Measurements from ENCODE around the gene GPR35.
A peak's percentile ranks its signal among the peaks of the same experiment; 100 is the strongest.

GPR35 gene, protein sequence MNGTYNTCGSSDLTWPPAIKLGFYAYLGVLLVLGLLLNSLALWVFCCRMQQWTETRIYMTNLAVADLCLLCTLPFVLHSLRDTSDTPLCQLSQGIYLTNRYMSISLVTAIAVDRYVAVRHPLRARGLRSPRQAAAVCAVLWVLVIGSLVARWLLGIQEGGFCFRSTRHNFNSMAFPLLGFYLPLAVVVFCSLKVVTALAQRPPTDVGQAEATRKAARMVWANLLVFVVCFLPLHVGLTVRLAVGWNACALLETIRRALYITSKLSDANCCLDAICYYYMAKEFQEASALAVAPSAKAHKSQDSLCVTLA

DNA sequence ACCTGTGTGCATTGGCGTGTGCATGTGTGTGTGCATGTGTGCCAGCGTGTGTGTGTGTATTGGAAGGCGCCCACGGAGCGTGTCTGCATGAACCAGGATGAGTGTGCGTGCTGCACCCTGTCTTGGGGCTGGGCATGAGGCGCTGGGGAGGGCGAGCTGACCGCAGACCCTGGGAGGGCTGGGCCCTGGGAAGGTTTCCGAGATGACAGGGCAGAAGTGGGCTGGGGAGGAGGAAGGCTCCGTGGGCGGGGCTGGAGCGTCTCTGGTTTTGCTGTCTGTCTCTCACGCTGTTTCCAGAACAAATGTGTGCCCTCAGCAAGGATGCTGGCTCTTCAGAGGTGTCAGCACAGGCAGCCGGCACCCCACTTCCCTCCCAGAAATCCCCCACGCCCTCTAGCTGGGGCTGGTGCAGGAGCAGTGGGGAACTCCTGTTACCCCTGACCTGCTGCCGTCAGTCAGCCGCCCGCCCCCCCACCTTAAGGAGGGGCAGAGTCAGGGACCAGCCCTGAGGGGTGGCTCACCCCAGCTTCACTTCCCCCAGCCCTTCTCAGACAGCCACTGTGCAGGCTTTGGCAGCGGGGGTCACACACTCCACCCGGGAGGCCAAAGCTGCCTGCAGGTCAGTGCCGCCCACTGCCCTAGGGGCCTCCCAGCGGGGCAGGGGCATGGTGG is at the start of gene GPR35:
TSS of gene GPR35 (plus strand) at position 531 of the 672 bp plus-strand sequence. CDS start 4,473 bp downstream, outside the sequence.
- peak; percentile 29 to 30 for DNase-seq (ENCODE audit: low read depth in 2 of 2)

DNA sequence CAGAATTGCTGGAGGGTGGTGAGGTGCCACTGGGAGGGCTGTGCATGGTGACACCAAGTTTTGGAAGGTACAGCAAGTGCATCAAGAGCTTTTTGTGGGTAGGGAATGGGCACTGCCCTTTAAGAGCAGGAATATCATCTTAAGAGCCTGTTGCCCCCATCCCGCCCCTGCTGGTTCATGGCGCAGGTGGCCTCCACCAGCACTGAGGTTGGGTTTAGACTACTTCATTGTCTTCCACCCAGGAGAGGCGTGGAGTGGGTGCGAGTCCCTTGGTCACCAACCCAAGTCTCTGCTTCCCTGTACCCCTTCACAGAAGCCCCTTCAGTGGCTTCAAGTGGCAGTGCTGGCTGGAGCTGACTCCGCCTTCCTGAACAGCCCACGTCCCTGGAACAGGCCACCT is 49.2 kb upstream of the GPR35 start:
- no peak for DNase-seq (ENCODE audit: low read depth in 2 of 2)

DNA sequence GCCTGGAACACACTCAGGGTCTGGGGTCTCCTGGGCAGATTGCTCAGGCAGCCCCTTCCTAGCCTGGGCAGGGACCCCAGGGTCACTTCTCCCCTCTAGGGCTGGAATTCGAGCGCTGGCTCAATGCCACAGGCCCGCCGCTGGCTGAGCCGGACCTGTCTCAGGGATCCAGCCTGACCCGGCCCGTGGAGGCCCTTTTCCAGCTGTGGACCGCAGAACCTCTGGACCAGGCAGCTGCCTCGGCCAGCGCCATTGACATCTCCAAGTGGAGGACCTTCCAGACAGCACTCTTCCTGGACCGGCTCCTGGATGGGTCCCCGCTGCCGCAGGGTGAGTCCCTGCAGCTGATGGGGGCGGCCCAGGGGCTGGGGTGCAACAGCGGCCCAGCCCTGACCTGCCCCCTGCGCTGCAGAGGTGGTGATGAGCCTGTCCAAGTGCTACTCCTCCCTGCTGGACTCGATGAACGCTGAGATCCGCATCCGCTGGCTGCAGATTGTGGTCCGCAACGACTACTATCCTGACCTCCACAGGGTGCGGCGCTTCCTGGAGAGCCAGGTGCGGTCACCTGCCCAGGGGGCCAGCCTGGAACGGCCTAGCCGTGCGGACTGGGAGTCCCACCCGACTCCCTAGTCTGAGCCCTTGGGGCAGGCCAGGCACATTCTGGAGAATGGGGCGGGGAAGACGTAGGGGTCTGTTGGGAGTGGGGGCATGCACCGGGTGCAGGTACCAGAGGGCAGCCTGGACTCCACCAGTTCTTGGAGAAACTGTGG is 48.7 kb upstream of the GPR35 start:
- no peak for DNase-seq (ENCODE audit: low read depth in 2 of 2)

DNA sequence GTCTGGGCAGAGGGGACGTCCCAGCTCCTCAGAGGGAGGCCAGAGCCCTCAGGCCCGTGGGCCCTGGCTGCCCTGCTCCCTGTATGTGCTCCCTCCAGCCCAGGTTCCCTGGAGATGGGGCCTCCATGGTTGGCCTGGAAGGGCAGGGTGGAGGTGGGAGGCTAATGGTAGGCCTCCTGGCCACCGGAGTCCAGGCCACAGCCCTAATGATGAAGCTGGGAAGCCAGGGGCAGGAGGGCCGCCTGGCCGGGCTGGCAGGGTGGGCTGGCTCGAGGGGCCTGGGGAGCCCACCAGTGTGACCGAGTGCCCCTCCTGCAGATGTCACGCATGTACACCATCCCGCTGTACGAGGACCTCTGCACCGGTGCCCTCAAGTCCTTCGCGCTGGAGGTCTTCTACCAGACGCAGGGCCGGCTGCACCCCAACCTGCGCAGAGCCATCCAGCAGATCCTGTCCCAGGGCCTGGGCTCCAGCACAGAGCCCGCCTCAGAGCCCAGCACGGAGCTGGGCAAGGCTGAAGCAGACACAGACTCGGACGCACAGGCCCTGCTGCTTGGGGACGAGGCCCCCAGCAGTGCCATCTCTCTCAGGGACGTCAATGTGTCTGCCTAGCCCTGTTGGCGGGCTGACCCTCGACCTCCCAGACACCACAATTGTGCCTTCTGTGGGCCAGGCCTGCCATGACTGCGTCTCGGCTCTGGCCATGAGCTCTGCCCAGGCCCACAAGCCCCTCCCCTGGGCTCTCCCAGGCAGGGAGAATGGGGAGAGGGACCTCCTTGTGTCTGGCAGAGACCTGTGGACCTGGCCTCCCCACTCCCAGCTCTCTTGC is 47.8 kb upstream of the GPR35 start:
- DNase-seq (ENCODE audit: low read depth in 2 of 2), result no peak

DNA sequence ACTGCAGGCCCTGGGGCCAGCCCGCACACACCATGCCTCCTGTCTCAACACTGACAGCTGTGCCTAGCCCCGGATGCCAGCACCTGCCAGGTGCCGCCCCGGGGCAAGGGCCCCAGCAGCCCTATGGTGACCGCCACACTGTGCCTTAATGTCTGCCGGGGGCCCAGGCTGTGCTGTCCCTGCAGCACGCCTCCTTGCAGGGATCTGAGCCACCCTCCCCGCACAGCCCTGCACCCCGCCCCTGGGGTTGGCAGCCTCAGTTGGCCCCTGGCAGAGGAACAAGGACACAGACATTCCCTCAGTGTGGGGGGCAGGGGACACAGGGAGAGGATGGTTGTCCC is 47.2 kb upstream of the GPR35 start:
- DNase-seq (ENCODE audit: low read depth in 2 of 2), result no peak

DNA sequence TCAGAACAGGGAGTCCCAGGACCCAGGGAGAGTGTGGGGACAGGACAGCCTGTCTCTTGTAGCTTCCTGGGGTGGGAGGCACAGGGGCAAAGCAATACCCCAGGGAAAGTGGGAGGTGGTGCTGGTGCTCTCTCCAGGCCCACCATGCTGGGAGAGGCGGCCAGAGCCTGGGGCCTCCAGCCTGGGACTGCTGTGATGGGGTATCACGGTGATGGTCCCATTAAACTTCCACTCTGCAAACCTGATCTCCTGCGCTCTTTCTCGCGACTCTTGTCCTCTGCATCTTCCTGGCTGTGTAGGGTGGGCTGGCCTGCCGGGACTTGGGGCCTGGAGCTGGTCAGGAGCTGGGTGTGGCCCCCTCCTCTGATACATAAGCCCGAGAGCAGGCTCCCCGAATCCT is 46.8 kb upstream of the GPR35 start:
- no peak for DNase-seq (ENCODE audit: low read depth in 2 of 2)

DNA sequence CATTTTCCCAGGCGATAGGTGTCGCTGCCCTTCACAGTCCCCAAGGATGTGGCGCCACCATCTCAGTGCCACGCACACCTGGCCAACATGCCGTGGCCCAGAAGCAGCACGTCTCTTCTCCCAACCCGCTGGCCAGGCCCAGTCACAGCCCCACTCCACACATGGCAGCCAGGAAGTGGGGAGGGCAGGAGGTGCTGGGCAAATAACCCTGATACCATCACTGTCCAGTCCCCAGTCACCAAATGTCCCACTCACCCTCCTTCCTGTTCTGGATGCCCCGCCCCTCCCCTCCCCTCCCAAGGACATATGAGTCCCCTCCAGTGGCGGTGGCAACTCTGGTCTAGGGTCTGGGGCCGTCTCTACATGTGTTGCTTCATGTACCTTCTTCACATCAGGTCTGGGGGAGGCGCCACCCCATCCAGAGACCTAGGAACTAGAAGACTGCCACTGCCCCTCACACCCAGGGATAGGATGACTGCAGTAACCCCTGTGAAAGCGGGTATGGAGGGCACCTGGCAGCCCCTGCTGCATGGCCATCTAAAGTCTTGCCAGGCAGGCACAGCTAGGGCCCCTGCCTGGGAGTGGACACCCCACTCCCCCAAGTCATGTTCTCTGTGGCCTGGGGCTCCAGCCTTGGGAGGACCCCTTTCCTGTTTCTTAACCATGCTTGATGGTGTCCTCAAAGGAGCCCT is 46.1 kb upstream of the GPR35 start:
- DNase-seq (ENCODE audit: low read depth in 2 of 2), result no peak

DNA sequence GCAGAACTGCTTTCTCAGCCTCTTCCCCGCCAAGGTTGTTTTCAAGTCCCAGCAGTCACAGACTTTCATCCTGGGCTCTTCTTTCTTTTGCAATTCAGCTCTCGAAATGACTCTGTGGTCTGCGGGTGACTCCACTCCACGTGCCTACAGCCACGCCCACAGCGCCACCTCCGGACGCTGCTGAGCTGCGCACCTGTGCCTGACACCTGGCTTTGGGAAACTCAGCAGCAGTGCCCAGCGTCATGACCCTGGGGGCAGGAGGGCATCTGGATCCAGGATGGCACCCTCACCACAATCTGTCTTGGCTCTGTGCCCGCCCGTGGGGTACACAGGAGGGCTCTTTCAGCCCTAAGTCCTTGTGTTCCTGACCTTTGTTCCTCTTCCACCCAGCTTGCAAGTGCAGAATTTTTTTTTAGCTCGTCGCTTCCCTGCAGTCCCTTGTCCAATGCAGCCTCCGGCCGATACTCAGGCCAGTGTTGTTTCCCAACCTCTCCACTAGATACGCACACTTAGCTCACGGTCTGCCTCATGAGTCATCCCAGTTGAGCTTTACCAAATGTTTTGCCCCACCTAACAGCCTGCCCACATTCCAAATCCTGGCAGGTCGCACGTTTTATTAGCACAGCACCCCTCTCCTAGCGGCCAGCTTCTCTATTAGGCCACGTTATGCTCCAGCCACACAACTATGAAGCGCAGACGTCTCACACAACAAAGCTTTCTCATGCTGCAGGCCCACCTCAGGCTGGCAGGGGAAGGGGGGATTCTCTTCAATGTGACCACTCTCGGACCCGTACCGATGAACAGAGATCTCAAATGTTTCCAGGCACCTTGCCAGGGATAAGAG is 45.3 kb upstream of the GPR35 start:
- no peak for DNase-seq (ENCODE audit: low read depth in 2 of 2)

DNA sequence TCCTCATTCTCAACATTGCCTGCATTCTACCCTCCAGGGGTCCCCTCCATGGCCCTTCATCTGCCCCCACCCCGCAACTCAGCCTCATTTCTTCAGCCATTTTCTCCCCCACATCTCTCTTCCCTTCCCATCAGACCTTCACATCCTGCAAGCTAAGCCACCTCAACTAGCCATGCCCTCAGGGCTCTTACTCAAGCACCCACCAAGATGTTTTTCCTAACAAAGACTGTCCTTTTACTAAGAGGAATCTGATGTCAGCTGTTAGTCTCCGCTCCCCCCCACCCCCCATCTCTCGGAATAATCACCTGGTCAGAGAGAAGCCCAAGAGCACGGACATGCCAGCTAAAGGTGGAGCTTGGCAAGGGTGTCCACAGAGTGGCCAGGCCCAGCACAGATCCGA is 43.5 kb upstream of the GPR35 start:
- DNase-seq (ENCODE audit: low read depth in 2 of 2), result no peak

DNA sequence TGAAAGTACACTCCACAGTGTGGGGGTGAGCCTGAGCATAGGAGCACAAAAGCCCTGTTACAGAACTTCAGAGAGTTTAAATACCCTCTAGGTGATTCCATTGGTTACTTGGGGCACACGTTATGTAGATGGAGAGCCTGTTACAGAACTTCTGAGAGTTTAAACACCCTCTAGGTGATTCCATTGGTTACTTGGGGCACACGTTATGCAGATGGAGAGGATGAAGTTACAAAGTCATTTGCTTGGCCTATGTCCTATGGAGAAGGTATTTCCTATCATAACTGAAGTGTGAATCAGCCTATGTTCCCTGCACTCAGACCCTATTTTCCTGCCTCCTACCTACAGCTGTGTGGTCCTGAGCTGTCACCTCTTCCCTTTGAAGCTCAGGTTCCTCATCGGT is 42.5 kb upstream of the GPR35 start:
- no peak for DNase-seq (ENCODE audit: low read depth in 2 of 2)

DNA sequence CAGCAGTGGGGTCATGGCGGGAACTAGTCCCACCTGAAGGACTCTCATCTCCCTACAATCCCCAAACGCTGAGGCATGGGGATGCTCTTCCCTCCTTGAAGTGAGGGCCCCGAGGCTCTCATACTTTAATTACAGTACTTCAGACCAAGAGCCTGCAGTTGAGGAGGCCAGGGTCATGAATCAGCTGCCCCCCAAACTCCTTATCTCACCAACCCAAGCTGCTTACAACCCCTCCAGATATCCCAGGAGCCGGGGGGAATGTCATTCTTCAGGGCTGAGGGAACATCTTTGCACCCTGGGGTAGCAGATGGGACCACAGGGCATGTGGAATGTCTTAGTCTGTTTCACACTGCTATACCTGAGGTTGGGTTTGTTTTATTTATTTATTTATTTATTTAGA is 41.5 kb upstream of the GPR35 start:
- DNase-seq (ENCODE audit: low read depth in 2 of 2), result no peak

DNA sequence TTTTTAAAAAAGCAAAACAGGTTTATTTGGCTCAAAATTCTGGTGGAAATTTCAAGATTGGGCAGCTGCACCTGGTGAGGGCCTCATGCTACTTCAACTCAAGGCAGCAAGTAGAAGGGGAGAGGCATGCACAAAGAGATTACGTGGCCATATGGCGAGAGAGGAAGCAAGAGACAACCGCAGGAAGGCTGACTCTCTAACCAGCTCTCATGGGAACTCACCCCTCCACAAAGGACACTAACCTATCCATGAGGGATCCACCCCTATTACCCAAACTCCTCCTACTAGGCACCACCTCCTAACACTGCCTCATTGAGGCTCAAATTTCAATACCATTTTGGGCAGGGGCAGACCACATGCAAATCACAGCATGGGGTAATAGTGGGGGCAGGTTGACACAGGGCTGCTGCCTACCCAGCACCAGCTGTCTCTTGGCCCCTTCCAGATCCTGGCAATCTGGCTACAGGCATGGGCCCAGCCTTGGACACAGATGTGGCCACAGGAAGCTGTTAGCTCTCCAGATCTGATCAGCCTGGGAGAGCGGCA is 40.7 kb upstream of the GPR35 start:
- DNase-seq (ENCODE audit: low read depth in 2 of 2), result no peak

DNA sequence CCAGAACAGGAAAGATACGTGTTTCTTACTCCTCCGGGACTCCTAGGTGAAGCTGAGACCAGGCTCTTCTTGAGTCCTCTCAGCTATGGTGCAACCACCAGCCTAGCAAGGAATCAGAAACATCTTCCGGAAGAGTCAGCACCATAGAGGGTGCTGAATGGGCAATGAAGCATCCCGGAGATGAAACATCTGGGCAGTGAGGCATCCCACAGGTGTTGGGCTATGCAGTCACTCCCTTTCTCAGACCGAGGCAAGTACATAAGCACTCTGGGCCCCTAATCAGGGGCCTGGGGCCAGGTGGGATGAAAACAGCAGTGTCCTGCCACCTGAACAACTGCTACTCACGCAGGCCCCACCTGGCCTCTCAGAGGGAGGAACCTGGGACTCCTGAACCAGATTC is 40.2 kb upstream of the GPR35 start:
- DNase-seq (ENCODE audit: low read depth in 2 of 2), result no peak

DNA sequence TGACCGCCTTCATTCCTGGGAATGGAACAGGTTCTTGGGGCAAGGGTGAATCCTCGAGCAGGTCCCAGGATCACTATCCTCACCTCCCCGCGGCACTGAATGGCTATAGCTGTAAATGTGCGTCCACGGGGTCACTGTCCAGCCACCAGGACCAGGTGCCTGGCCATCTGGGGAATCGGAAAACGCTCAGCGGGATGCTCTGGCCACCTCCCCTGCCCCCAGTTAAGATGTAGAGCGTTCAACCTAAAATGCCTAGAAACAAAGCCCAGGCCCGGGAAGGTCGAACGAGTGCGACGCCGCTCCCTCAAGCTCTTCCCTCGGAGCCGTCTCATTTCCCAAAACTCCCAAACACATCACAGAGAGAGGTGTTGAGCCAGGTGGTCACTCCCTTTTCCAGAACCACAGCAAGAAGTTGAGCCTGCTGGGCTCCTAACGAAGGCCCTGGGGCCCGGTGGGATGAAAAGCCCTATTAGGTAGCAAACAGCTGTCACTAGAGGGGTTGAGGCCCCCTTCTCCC is 39.5 kb upstream of the GPR35 start:
- no peak for DNase-seq (ENCODE audit: low read depth in 2 of 2)

DNA sequence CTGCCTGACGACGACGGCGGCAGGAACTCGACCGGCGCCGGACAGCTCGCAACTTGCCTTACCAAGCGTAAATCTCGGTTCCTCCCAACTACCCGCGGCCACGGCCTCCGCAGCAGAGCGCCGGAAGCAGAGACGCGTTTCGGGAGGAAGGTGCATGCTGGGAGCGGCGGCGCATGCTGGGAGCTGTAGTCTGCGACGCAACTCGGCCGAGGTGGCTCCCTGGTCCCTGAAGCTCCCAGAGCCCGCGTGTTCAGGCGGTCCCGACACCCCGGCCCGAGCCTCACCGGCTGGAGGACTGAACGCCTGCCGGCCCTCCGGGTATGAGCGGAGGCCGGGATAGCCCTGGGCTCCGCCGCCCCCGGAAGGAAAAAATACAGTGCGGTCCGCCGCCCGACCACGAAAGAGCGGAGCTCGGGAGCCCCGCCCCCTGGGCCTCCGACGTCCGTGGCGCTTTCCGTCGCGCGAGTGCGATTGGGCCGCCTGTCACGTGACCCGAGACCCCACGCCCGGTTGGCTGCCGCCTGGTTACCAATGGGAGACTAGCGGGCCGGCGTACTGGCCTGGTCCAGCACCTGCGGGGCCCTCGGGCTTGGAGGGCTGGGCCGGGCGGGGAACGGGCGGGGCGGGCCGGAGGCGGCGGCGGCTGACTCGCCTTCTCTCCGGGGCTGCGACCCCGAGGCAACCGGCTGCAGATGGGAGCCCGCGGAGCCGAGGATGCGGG is 38.9 kb upstream of the GPR35 start, which contains the start of gene CAPN10:
TSS of gene CAPN10 (plus strand) at position 537 of the 721 bp plus-strand sequence. CDS start at position 715, 178 bp downstream.
- DNase-seq (ENCODE audit: low read depth in 2 of 2), result peak; percentile 73 to 77

DNA sequence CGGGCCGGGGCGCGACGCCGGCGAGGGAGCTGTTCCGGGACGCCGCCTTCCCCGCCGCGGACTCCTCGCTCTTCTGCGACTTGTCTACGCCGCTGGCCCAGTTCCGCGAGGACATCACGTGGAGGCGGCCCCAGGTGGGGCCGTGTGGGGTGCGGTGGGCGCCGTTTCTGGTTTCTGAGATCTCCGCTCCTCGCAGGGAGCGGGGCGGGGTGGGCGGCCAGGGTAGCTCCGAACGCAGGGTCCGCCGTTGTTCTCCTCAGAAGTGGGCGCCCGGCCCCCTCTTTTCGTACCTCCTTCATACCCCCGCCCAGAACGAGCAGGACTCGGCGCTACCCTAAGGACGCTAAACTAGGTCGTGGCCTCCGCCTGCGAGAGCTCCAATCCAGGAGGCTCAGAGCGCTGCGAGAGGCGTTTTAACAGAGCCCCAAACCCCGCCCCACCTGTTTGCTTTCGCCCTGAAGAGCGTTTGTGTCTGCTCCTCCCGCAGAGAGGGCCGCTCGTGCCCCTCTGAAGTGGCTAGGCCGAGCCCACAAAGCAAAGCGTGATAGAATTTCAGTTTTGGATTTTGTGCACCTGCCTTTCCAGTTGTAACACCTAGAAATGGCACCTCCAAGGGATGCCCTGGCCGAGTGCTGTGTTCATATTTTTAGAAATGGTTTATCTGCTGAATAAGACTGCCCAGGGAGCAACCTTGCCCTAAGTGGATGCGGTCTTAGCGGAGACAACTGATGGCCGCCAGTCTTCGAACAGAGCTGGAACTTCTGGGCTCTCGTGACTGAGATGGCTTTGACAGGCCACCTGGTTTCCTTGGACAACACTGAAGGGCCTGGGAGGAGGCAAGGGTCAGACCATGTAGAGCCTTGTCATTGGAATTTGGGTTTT is 38.1 kb upstream of the GPR35 start:
- no peak for DNase-seq (ENCODE audit: low read depth in 2 of 2)

DNA sequence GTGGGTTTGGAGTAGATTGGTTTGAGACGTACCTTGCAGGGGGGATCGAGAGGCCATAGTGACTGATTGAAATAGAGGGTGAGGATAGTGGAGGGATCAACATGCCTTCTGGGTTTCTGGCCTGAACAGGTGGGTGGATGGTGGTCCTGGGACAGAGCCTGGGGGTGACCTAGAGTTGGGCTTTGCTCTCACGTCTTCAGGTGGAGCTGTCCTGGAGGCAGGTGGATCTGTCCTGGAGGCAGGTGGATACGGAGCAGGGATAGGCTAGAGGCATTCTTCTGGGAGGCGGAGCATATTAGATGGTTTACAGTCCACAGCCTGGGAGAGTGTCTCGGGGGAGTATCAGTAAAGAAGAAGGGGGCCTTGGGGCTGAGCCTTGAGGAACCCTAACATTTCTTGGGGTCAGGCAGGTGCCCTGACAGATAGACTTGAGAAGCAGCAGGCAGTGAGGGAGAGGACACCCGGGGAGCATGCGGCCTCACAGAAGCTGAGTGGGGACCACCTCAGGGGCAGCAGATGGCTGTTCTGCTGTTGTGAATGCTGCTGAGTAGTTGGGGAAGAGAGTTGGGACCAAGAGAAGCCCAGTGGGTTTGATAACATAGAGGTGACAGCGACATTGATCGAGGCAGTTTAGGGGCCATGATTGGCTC is 37.1 kb upstream of the GPR35 start:
- DNase-seq (ENCODE audit: low read depth in 2 of 2), result no peak

DNA sequence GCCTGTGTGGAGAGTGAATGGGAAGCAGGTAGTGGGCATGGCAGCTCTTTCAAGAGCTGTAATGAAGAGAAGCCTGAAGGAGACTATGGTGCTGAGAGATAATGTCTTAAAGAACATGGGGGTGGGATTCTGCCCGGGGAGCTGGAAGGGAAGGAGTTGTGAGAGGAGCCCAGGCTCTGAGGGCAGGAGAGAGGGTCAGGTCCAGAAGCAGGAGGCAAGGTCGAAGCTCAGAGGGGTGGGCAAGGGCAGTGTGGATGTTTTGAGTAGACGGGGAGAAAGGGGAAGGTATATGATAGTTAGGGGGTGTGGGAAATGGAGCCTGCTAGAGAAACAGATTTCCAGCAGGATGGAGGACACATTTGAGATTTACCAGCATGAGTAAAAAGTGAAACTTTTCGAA is 36.6 kb upstream of the GPR35 start:
- no peak for DNase-seq (ENCODE audit: low read depth in 2 of 2)
